Ishikawa (cell line): ENCODE measurements around the gene SLK.

Experiments used
- CEBPB ChIP-seq: IDR thresholded peaks from 2 replicates; pipeline ENCODE4 v1.6.1; 2012
- CREB1 ChIP-seq: IDR thresholded peaks from 2 replicates; pipeline ENCODE4 v1.6.1; 2012; ENCODE audit warnings: low read depth
- EGR1 ChIP-seq: IDR thresholded peaks from 2 replicates; pipeline ENCODE4 v1.6.1; 2012
- EP300 ChIP-seq: IDR thresholded peaks from 2 replicates; pipeline ENCODE4 v1.6.1; 2012; ENCODE audit warnings: borderline replicate concordance
- FOXM1 ChIP-seq: IDR thresholded peaks from 2 replicates; pipeline ENCODE4 v1.6.1; 2012; ENCODE audit warnings: low read depth, borderline replicate concordance
- NFIC ChIP-seq: IDR thresholded peaks from 2 replicates; pipeline ENCODE4 v1.6.1; 2012
- RAD21 ChIP-seq: IDR thresholded peaks from 2 replicates; pipeline ENCODE4 v1.6.1; 2012; ENCODE audit warnings: low read depth
- TAF1 ChIP-seq: IDR thresholded peaks from 2 replicates; pipeline ENCODE4 v1.6.1; 2012; ENCODE audit warnings: low read depth, mild to moderate bottlenecking
- TCF12 ChIP-seq: IDR thresholded peaks from 2 replicates; pipeline ENCODE4 v1.6.1; 2012; ENCODE audit warnings: low read depth
- TEAD4 ChIP-seq: IDR thresholded peaks from 2 replicates; pipeline ENCODE4 v1.6.1; 2012
- YY1 ChIP-seq: IDR thresholded peaks from 2 replicates; pipeline ENCODE4 v1.6.1; 2012; ENCODE audit warnings: low read depth
- ZBTB7A ChIP-seq: IDR thresholded peaks from 2 replicates; pipeline ENCODE4 v1.6.1; 2012; ENCODE audit warnings: low read depth
- TF ChIP-seq, protein P1 (sequence below): IDR thresholded peaks from 2 replicates; pipeline ENCODE4 v1.6.1; 2012; ENCODE audit warnings: low read depth, mild to moderate bottlenecking
- TF ChIP-seq, protein P2 (sequence below): IDR thresholded peaks from 2 replicates; pipeline ENCODE4 v1.6.1; 2012
- TF ChIP-seq, protein P3 (sequence below): IDR thresholded peaks from 2 replicates; pipeline ENCODE4 v1.6.1; 2012

The SLK gene

DNA sequence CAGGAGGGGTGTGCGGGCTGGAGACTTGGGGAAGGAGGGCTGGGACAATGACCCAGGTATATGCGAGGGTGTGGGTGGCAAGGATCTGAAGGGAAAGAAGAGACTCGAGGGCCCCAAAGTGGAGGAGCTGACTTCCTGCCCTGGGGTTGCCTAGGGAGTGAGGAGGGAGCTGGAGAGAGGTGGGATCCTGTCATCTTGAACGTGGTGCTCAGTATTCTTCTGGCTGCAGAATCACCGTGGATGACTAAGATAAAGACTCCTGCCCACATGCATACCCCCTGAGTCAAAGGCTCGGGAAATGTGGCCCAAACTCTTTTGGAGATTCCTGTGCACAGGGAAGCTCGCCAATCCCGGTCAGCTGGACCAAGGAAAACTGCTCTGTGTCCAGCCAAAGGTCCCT is 87.5 kb downstream of the SLK start:
- TF ChIP-seq NFIC (no peak), RAD21 (no peak)
- TF ChIP-seq, protein P1, sequence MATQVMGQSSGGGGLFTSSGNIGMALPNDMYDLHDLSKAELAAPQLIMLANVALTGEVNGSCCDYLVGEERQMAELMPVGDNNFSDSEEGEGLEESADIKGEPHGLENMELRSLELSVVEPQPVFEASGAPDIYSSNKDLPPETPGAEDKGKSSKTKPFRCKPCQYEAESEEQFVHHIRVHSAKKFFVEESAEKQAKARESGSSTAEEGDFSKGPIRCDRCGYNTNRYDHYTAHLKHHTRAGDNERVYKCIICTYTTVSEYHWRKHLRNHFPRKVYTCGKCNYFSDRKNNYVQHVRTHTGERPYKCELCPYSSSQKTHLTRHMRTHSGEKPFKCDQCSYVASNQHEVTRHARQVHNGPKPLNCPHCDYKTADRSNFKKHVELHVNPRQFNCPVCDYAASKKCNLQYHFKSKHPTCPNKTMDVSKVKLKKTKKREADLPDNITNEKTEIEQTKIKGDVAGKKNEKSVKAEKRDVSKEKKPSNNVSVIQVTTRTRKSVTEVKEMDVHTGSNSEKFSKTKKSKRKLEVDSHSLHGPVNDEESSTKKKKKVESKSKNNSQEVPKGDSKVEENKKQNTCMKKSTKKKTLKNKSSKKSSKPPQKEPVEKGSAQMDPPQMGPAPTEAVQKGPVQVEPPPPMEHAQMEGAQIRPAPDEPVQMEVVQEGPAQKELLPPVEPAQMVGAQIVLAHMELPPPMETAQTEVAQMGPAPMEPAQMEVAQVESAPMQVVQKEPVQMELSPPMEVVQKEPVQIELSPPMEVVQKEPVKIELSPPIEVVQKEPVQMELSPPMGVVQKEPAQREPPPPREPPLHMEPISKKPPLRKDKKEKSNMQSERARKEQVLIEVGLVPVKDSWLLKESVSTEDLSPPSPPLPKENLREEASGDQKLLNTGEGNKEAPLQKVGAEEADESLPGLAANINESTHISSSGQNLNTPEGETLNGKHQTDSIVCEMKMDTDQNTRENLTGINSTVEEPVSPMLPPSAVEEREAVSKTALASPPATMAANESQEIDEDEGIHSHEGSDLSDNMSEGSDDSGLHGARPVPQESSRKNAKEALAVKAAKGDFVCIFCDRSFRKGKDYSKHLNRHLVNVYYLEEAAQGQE, result no peak

DNA sequence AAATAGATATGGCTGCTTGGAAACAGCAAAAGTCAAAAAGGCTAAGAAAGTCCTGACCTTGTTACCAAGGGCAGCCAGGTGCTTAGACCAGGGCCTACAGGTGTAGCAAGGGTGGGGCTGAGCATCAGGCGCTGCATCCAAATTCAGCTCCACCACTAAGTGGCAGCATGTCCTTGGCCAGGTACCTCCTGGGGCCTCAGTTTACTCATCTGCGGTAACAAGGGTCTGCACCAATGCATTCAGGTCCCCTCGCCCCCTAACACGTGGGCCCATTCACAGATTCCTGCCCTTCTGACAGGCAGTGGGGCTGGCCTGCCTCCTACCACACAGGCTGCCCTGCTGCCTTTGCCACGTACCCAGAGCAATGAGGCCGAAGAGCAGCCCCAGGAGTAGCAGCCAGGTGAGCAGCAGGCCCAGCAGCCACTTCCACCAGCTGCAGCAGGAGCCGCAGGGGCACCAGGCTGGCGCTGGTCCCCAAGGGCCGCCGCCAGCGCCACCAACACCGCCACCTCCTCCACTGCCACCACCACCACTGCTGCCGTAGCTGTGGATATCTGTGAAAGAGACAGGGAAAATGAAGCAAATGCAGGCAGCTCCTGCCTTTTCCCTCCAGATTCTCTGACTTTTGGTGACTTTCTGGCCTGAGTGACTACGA is 89.8 kb downstream of the SLK start:
- TF ChIP-seq CREB1 (no peak), EP300 (no peak), RAD21 (peak; percentile 41; the same call in 1 of the 2 replicates), TEAD4 (no peak), FOXM1 (no peak)
- TF ChIP-seq, protein P1, result no peak
- TF ChIP-seq, protein P2, sequence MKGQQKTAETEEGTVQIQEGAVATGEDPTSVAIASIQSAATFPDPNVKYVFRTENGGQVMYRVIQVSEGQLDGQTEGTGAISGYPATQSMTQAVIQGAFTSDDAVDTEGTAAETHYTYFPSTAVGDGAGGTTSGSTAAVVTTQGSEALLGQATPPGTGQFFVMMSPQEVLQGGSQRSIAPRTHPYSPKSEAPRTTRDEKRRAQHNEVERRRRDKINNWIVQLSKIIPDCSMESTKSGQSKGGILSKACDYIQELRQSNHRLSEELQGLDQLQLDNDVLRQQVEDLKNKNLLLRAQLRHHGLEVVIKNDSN, result no peak
- TF ChIP-seq, protein P3, sequence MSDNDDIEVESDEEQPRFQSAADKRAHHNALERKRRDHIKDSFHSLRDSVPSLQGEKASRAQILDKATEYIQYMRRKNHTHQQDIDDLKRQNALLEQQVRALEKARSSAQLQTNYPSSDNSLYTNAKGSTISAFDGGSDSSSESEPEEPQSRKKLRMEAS, result no peak

DNA sequence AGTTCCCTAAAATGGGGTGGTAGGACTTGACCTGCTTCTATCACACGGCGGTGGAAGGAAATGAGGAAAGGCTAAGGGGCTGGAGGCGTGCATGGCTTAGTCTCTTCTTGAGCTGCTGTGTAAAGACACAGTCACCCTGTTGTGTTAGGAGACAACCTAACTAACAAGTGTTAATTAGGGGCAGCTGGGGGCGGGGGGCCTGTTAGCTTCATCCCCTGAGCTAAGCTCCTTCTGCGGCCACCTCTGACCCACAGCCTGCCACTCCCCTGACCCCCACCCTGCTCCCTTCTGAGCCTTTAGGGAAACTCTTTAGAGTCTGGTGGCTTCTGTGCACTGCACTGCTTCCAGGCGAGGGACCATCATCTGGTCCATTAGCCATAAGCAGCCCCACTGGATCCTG is 90.8 kb downstream of the SLK start:
- TF ChIP-seq EGR1, result no peak
- TF ChIP-seq ZBTB7A, result no peak
- TF ChIP-seq RAD21, result no peak
- no peak for TF ChIP-seq CEBPB
- no peak for TF ChIP-seq TCF12
- TF ChIP-seq, protein P1, result no peak
- no peak for TF ChIP-seq CREB1
- TF ChIP-seq YY1, result no peak
- no peak for TF ChIP-seq NFIC
- TF ChIP-seq, protein P3, result no peak
- no peak for TF ChIP-seq TEAD4
- TF ChIP-seq, protein P2, result no peak
- TF ChIP-seq EP300, result no peak
- TF ChIP-seq TAF1, result no peak
- TF ChIP-seq FOXM1, result no peak

DNA sequence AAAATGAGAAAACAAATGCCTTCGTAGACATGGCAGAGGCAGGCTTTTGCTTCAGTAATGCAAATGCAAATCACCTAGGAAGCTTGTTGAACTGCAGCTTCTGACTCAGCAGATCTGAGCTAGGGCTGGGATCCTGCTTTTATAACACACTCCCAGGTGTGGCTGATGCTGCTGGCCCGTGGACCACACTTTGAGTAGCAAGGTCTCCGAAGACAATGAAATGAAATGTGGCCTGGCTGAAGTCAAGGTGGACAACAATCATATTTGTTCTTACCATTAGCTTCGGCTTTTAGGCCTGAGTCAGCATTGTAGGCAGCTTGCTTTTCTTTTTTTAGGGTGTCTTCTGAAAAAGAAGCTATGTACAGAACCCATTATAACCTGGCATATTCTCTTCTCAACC is 92.4 kb downstream of the SLK start:
- TF ChIP-seq YY1, result no peak

DNA sequence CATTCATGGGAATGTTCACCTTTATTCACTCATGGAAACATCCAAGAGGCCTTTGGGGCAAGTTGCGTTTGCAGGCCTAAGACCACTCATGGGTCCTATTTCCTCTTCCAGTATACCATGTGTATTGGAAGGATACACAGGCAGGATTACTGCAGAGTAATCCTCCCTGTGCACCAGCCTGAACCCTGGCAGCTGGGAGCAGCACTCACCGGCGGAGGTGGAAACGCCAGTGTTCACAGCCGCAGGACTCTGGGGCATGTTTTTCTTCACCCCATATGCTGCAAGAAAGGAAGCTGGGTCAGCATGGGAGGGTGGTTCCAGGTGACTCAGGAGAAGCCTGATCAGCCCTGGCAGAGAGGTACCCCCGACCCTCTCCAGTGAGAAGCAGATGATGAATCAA is 94.3 kb downstream of the SLK start:
- TF ChIP-seq CREB1 (no peak), CEBPB (no peak)

DNA sequence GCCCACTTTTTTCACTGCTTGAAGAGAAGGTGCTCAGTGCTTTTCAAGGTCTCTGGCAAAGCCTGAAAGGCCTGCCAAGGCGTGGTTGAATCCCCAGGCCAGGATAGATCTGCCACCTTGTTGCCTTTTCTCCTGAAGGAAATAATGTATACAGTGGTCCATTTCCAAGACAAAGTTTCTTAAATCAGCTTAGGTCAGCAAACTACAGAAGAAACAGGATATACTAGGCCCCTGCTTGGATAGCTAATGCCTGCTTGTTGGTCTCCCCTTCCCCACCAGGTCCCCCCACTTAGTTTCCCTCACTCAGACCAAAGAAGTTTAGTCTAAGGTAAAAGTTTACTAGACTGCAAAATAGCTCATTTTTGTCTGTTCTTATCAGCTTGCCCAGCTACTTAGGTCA is 98.8 kb downstream of the SLK start:
- TF ChIP-seq TAF1 (no peak), EP300 (no peak), ZBTB7A (no peak), EGR1 (no peak), FOXM1 (no peak), CREB1 (no peak), YY1 (no peak), NFIC (no peak), RAD21 (no peak), CEBPB (no peak), TEAD4 (no peak), TCF12 (no peak)
- TF ChIP-seq, protein P2, result no peak
- TF ChIP-seq, protein P3, result no peak
- TF ChIP-seq, protein P1, result no peak
